ENCODE results near the gene AKAP13. TPM values are rescaled to one million over a fixed set of nuclear protein-coding genes. Genes with fewer than 3 reads are reported as not detected.

AKAP13 gene
- total RNA-seq, 2 donors from 2014 or later: 87.3 to 106 TPM

- no peaks in the 10 kb centered on the region for H3K36me3 ChIP-seq
- H3K9me3 ChIP-seq: no peaks in the 10 kb centered on the region
- H3K4me1 ChIP-seq: peaks cover 3% of the 10 kb centered on the region
- intact Hi-C loops (cut with DNase I): no loop called here
- no peaks in the 10 kb centered on the region for H3K27me3 ChIP-seq
- H3K9ac ChIP-seq (ENCODE audit: low read depth in 2 of 2, low read length in 2 of 2): no peak overlapping the region
- no peak overlapping the region for H3K27ac ChIP-seq
- no peak for TF ChIP-seq CTCF (IDR thresholded peaks at IDR 0.05)
- DNase-seq: no peak
- H3K4me3 ChIP-seq: no peak overlapping the region
Observed at GRCh38 chr15:85458764-85459163, 78.4 kb downstream of the AKAP13 start.

- Histone ChIP-seq H3K9me3 (no peaks in the 10 kb centered on the region), H3K27me3 (no peaks in the 10 kb centered on the region), H3K36me3 (no peaks in the 10 kb centered on the region), H3K4me1 (peaks cover 3% of the 10 kb centered on the region), H3K27ac (no peak overlapping the region), H3K9ac (ENCODE audit: low read depth in 2 of 2, low read length in 2 of 2) (no peak overlapping the region), H3K4me3 (no peak overlapping the region)
- no peak for DNase-seq
- intact Hi-C loops (cut with DNase I): no loop called here
- TF ChIP-seq CTCF (IDR thresholded peaks at IDR 0.05): no peak
Observed at GRCh38 chr15:85462029-85462428, 81.6 kb downstream of the AKAP13 start.

DNA sequence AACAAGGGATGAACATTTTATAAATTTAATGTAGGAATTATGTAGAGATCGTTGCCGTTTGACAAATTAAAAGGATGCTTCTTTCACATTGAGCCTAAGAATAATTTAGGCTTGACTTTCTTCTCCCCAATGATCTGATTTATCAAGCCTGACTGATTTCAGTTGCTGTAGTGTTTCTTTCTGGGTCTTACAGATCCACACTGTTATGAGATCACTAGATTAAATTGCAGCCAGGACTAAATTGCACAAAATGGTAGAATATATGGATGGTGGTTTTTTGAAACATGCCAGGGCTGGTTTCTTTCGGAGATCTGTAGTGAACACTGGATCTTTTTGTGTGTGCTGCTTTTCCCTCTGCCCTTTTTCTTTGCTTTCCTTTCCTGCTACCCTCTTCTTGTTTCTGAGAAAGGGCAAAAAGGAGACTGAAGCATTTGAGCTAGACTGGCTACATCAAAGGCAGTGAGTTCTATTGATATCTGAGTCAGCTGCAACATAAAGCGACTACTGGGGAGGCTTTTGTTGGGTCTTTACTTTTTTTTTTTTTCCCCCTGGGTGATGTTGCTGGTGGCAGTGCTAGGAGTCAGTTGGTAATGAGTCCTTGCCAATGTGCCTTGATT lies 83.0 kb downstream of the AKAP13 start:
- intact Hi-C loops (cut with DNase I): no loop called here
- no peak for DNase-seq
- no peaks in the 10 kb centered on the region for H3K9me3 ChIP-seq
- H3K27me3 ChIP-seq: no peaks in the 10 kb centered on the region
- H3K27ac ChIP-seq: no peak overlapping the region
- no peak overlapping the region for H3K9ac ChIP-seq (ENCODE audit: low read depth in 2 of 2, low read length in 2 of 2)
- H3K36me3 ChIP-seq: no peaks in the 10 kb centered on the region
- TF ChIP-seq CTCF (IDR thresholded peaks at IDR 0.05): no peak
- H3K4me1 ChIP-seq: no peaks in the 10 kb centered on the region
- H3K4me3 ChIP-seq: no peak overlapping the region

DNA sequence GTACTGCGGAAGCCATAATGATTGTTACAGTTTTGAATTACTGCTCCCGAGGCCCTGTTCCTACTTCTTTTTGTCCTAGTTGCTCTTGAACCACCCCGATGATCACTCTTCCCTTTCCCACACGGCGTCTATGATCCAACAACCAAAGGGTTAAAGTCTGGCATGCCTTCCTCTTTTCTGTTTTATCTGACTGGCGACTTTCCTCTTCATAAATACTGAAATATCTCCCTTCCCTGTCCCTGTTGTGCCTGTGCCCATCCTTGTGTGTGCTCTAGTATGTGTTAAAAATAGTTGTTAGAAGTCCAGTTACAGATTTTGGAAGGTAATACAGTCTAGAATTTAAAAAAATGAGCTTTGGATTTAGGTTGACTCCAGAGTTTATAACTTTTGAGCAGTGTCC lies 83.6 kb downstream of the AKAP13 start:
- H3K27me3 ChIP-seq: no peaks in the 10 kb centered on the region
- no peaks in the 10 kb centered on the region for H3K36me3 ChIP-seq
- DNase-seq: no peak
- intact Hi-C loops (cut with DNase I): no loop called here
- no peaks in the 10 kb centered on the region for H3K4me1 ChIP-seq
- no peaks in the 10 kb centered on the region for H3K9me3 ChIP-seq
- no peak overlapping the region for H3K9ac ChIP-seq (ENCODE audit: low read depth in 2 of 2, low read length in 2 of 2)
- no peak for TF ChIP-seq CTCF (IDR thresholded peaks at IDR 0.05)
- no peak overlapping the region for H3K4me3 ChIP-seq
- no peak overlapping the region for H3K27ac ChIP-seq

GRCh38 chr15:85464471-85464870 lies 84.1 kb downstream of the AKAP13 start:
- H3K27me3 ChIP-seq: no peaks in the 10 kb centered on the region
- DNase-seq: no peak
- no peak overlapping the region for H3K9ac ChIP-seq (ENCODE audit: low read depth in 2 of 2, low read length in 2 of 2)
- no peak overlapping the region for H3K27ac ChIP-seq
- H3K36me3 ChIP-seq: no peaks in the 10 kb centered on the region
- intact Hi-C loops (cut with DNase I): no loop called here
- H3K4me3 ChIP-seq: no peak overlapping the region
- H3K9me3 ChIP-seq: no peaks in the 10 kb centered on the region
- no peaks in the 10 kb centered on the region for H3K4me1 ChIP-seq
- TF ChIP-seq CTCF (IDR thresholded peaks at IDR 0.05): no peak
